Glomerular visceral epithelial cell (primary cell): ENCODE results near the gene CHD6.

Experiments
- DNase-seq: peaks from one replicate; pipeline ENCODE4 v3.0.0-alpha.2; 2016; ENCODE audit errors: extremely low spot score

Gene CHD6

GRCh38 chr20:41621421-41621820 is 3.2 kb upstream of the CHD6 start:
- no peak for DNase-seq

- no peak for DNase-seq
Measured at GRCh38 chr20:41619360-41620100, 1.4 kb upstream of the CHD6 start.

GRCh38 chr20:41618807-41619311 is 682 bp upstream of the CHD6 start:
- no peak for DNase-seq

- DNase-seq: peak; percentile 39
Measured at GRCh38 chr20:41617059-41617901, 897 bp downstream of the CHD6 start.

GRCh38 chr20:41616228-41616627 is 1.9 kb downstream of the CHD6 start:
- DNase-seq: no peak

- no peak for DNase-seq
Measured at GRCh38 chr20:41615676-41616075, 2.5 kb downstream of the CHD6 start.

- DNase-seq: no peak
Measured at GRCh38 chr20:41615110-41615509, 3.1 kb downstream of the CHD6 start.

GRCh38 chr20:41613321-41613720 is 4.9 kb downstream of the CHD6 start:
- DNase-seq: no peak

- DNase-seq: no peak
Measured at GRCh38 chr20:41609474-41609873, 8.7 kb downstream of the CHD6 start.

GRCh38 chr20:41608606-41609005 is 9.6 kb downstream of the CHD6 start:
- DNase-seq: no peak

- DNase-seq: no peak
Measured at GRCh38 chr20:41607791-41608190, 10.4 kb downstream of the CHD6 start.

- DNase-seq: no peak
Measured at GRCh38 chr20:41604002-41604401, 14.2 kb downstream of the CHD6 start.

- DNase-seq: no peak
Measured at GRCh38 chr20:41601742-41602141, 16.4 kb downstream of the CHD6 start.

GRCh38 chr20:41600926-41601631 is 17.1 kb downstream of the CHD6 start:
- DNase-seq: no peak

GRCh38 chr20:41599699-41600104 is 18.5 kb downstream of the CHD6 start:
- no peak for DNase-seq

GRCh38 chr20:41598719-41599118 is 19.5 kb downstream of the CHD6 start:
- DNase-seq: no peak

- no peak for DNase-seq
Measured at GRCh38 chr20:41594514-41595322, 23.5 kb downstream of the CHD6 start.

- no peak for DNase-seq
Measured at GRCh38 chr20:41592516-41593216, 25.5 kb downstream of the CHD6 start.

- peak; percentile 65 for DNase-seq
Measured at GRCh38 chr20:41587956-41588355, 30.2 kb downstream of the CHD6 start.

- DNase-seq: no peak
Measured at GRCh38 chr20:41587523-41587922, 30.7 kb downstream of the CHD6 start.

- DNase-seq: no peak
Measured at GRCh38 chr20:41586772-41587171, 31.4 kb downstream of the CHD6 start.
